NCI-H2227 treated with DMSO at 0.1 percent for 48 hours (cell line): ENCODE results near the gene PLB1.

ENCODE experiments used
- DNase-seq: peaks from one replicate; lab custom pipeline; 2025; lab: John Stamatoyannopoulos, UW

The PLB1 gene

DNA sequence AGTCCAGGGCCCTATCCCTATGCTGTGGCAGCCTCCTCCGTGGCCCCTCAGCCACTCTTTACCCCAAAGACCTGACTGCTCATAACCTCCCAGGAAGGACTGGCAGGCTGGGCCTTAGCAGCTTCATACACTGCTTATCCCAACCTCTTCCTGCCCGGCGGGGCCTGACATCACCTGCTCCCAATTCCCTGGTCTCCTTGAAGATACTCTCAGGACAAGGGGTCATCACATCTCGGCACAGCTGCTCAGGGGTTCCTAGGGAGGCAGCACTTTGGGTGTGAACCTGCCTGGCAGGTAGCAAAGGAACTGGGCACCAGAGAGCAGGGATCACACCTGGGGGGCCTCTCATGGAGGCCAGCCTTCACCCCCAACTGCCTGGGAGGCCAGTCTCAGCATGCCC lies 68.5 kb downstream of the PLB1 start:
- no peak for DNase-seq

DNA sequence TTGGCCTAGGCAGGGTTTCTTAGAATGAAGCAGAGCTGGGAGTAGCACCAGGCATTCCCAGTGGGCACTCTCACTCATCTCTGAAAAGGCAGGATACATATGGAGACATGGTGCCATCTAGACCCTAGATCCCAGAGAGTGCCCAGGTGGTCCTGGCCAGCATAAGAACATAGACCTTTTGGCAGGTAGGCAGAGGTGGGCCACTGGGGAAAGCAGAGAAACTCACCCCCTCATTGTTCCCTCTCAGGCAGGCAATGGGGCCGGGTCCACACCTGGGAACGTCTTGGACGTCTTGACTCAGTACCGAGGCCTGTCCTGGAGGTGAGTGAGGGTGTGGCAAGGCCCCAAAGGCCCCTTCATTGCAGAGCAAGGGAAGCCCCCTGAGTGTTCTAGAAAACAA lies 69.2 kb downstream of the PLB1 start:
- DNase-seq, result no peak

GRCh38 chr2:28565720-28566295 lies 69.9 kb downstream of the PLB1 start:
- DNase-seq, result no peak

DNA sequence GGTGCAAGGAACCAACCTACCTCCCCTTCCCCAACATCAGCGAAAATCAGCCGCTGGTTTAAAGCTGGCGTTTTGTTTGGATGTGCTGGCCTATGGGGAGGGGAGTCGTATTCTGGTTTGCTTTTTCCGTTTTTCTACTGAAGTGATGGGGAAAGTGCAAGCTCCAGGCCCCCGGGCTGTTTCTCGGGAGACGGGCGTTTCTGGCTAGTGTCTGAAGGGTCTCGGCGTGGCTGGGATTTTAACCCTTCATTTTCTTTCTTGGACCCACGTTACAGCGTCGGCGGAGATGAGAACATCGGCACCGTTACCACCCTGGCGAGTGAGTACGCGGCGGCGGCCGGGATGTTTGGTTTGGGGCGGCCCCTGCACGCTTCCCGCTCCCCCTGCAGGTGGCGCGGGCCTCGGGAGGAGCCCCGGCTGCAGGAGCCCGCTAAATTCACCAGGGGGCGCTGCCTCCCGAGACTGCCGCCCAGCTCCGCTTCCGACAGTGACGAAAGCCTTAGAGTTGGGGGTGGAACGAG lies 70.7 kb downstream of the PLB1 start:
- DNase-seq, result peak; percentile 92

- DNase-seq, result peak; percentile 92
Measured at GRCh38 chr2:28567061-28567471, 71.2 kb downstream of the PLB1 start.

DNA sequence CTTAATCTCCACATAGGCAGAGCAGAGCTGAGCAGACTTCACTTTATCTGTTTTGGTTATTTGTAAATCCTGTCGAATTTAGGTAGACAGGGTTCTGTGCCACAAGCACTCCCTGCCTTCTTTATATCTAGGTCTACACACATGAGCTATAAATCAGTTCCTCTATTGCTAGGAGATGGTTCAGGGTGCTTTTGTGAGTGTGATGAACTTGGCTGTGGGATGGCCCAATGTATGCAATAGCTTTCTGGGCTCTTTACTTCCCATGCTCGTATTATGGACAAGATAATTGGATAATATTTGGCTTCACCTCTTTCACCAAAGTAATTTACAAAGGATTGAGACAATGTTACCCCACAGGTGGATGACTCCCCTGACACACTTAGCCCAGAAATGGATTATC lies 72.2 kb downstream of the PLB1 start:
- DNase-seq, result peak; percentile 35

- peak; percentile 35 for DNase-seq
Measured at GRCh38 chr2:28568533-28568932, 72.7 kb downstream of the PLB1 start.

- no peak for DNase-seq
Measured at GRCh38 chr2:28570431-28570830, 74.6 kb downstream of the PLB1 start.

- DNase-seq, result no peak
Measured at GRCh38 chr2:28576714-28577113, 80.9 kb downstream of the PLB1 start.

GRCh38 chr2:28577791-28578680 lies 82.2 kb downstream of the PLB1 start:
- no peak for DNase-seq

GRCh38 chr2:28578774-28579173 lies 82.9 kb downstream of the PLB1 start:
- DNase-seq, result no peak

DNA sequence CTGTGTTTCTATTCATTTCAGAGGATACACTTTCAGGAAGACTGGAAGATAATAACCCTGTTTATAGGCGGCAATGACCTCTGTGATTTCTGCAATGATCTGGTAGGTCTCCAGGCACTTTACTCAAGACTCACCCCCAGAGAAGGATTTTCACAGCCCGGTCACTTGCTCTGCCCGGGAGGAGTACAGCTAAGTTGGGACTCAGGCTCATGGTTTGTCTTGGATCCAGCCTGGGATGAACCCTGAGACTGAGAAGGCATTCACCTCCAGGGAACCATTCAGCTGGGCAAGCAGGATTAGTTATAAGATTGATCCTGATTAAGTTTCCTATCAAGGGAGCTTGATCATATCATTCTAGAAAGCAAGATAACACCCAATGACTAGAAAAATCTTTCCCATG lies 83.7 kb downstream of the PLB1 start:
- no peak for DNase-seq

DNA sequence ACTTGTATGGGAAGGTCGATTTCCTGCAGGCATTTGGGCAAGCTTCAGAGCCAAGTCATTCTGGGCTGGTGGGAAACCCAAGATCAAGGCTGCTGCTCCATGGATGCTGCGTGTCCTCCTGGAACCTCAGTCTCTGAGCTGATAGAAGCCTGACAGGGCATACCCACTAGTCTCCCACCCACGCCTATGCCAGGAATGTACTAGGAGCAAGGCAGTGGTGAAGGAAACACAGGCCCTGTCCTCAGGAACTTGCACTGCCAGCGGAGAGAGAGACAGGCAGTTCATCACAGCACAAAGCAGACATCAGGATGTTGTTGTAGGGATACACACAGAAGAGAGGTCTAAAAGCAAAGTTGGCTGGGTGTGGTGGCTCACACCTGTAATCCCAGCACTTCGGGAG lies 84.2 kb downstream of the PLB1 start:
- DNase-seq, result no peak

GRCh38 chr2:28581312-28581711 lies 85.5 kb downstream of the PLB1 start:
- no peak for DNase-seq

GRCh38 chr2:28582152-28582551 lies 86.3 kb downstream of the PLB1 start:
- no peak for DNase-seq

DNA sequence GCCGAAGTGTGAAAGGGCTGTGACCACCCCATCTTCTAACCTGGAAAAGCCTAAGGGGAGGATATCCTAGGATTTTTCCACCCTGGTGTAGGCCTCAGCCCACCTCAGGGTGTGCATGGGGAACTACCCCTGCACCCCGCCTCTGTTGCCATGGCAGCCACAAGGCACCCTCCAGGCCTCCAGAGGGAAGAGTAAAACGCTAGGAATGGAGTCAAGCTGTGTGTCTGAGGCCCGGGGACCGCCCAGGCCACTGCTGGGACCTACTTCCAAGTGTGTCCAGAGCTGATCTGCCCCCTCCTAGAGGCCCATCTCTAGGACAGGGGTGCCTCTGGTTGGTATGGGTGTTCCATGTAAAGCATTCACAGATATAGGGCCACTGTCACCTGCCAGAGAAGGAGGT lies 86.7 kb downstream of the PLB1 start:
- DNase-seq, result no peak

GRCh38 chr2:28583899-28584553 lies 88.2 kb downstream of the PLB1 start:
- no peak for DNase-seq

DNA sequence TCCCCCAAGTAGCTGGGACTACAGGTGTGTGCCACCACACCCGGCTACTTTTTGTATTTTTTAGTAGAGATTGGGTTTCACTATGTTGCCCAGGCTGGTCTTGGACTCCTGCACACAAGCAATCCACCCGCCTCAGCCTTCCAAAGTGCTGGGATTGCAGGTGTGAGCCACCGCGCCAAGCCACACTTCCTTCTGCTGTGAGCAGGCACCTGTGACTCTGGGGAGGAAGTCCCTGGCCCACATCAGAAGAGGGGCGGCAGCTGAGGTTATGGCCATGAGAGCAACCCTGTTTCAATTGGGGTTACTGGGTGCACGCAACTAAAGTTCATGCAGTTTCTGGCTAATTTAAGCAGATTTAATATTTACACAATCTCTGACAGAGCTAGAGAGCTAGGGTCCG lies 91.0 kb downstream of the PLB1 start:
- DNase-seq, result no peak

DNA sequence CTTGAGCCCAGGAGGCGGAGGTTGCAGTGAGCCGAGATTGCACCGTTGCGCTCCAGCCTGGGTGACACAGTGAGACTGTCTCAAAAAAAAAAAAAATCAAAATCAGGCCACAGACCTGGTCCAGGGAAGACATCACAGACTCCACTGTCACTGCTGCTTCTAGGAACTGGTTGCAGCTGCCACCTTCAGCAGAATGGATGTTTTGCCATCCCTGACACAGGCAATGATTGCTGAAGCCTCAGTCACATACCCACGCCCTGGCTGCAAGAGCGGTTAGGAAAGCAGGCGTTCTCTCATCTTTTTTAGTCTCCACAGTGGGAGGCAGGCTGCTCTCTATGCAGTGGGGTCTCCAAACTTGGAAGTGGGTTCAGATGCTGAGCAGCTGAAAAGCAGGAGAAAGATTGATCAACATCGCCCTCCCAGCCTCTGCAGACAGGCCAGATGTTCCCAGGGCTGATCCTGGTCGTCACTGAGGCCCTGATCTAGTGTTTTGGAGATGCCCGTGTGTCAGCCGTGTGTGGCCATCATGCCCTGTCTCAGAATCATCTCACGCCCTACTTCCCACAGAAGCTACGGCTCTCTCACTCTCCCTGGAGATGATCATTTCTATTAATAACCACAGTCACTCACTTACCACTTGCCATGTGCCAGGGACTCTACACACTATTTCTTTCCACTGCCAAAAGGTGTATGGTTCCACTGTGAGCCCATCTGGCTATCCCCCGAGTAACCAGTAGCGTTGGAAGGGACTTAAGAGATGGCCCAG lies 91.8 kb downstream of the PLB1 start:
- DNase-seq, result no peak

- DNase-seq, result no peak
Measured at GRCh38 chr2:28588292-28588670, 92.4 kb downstream of the PLB1 start.

DNA sequence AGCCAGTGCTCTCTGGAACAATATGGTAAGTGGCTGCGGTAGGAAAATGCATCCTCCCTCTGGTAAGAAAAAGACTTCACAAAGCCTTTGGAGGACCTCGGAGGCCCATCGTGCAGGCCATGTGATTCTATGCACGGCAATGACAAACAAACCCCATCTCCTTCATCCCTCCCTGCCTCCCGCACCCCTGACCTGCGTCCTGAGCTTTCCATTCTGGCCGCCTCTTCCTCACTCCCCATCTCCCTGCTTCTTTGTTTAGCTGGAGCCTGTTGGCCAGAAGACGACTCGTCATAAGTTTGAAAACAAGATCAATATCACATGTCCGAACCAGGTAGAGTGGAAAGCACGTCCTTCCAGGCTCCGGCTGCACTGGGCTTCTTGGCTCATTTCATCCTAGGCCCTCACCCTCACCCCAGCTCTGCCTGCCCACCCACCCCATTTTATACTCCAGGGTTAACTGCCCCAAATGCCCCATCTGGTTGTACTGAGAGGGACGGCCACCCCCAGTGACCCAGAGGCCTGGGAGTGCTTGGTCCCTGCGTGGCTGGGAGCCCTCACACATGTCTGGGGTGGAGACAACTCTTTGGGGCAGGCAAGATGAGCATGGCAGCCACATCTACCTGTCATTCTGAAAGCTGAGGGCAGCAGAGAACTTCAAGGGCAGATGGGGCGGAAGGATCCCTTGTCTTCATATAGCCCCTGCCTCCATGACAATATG lies 94.0 kb downstream of the PLB1 start:
- no peak for DNase-seq
